Activated T-cell treated with anti-CD3 and anti-CD28 coated beads, Interleukin-2, amount 50 U/mL, for 4 hours (primary cell): Measurements from ENCODE around the gene LRRFIP1. TPM values are rescaled to one million over a fixed set of nuclear protein-coding genes. Genes with fewer than 3 reads are reported as not detected.
"Not testable (repeated sequence)": the region's sequence is repeated elsewhere in the genome, so short reads cannot be mapped to it uniquely, and the experiment has no call there.

Source experiments
- ATAC-seq, 2 donors: fragments of 200-7000 bp; cut with Tn5 transposase; one replicate each; pipeline ENCODE4 v1.10.0; 2021
- DNase-seq: peaks from one replicate; pipeline ENCODE4 v3.0.0-alpha.2; 2020
- H3K27me3 Mint-ChIP-seq: one replicate; pipeline ENCODE4 v1.8.0; 2021; ENCODE audit warnings: low read depth, mixed read lengths
- H3K36me3 Mint-ChIP-seq: one replicate; pipeline ENCODE4 v1.8.0; 2022; ENCODE audit warnings: mixed read lengths; ENCODE audit not compliant: insufficient read depth
- H3K4me1 Mint-ChIP-seq: one replicate; pipeline ENCODE4 v1.8.0; 2021; ENCODE audit warnings: low read depth, mixed read lengths
- H3K4me3 Mint-ChIP-seq: one replicate; pipeline ENCODE4 v1.8.0; 2021; ENCODE audit warnings: mild to moderate bottlenecking, moderate library complexity, mixed read lengths
- H3K9me3 Mint-ChIP-seq: one replicate; pipeline ENCODE4 v1.8.0; 2021; ENCODE audit warnings: mixed read lengths
- total RNA-seq, 3 donors: library from RNA; stranded (reverse); gene quantifications; one replicate each; pipeline ENCODE4 v1.2.1, GENCODE V29; 2021

LRRFIP1 gene
- total RNA-seq, 3 donors from 2014 or later = 160 to 203 (median 169) TPM

DNA sequence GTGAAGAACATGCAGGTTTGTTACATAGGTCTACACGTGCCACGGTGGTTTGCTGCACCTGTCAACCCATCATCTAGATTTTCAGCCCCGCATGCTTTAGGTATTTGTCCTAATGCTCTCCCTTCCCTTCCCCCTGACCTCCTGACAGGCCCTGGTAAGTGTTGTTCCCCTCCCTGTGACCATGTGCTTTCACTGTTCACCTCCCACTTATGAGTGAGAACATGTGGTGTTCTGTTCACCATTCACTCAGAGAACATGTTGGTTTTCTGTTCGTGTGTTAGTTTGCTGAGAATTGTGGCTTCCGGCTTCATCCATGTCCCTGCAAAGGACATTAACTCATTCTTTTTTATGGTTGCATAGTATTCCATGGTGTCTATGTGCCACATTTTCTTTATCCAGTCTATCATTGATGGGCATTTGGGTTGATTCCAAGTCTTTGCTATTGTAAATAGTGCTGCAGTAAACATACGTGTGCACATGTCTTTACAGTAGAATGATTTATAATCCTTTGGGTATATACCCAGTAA lies 39.7 kb downstream of the LRRFIP1 start:
- not testable (repeated sequence) for H3K9me3 Mint-ChIP-seq, H3K36me3 Mint-ChIP-seq, DNase-seq, H3K4me3 Mint-ChIP-seq, ATAC-seq
- Mint-ChIP-seq H3K27me3 (peaks cover 12% of the 10 kb centered on the region), H3K4me1 (peaks cover 12% of the 10 kb centered on the region)

DNA sequence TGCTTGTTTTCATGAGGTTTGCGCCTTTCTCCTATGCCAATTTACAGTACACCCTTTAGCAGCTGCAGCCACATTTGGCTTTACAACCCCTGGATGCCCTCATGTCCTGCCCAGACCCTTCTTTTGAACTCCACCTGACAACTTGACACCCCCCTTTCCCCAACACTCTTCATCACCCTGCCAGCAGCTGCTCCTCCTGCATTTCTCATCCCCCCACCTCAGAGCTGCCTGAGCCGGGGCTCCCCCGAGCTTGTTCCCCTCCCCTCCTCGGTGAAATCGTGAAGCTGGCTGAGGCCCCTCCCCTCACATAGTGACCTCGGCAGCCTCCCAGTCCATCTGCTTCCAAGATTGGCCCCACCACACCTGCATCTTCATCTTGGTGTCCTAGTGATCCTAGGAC lies 40.5 kb downstream of the LRRFIP1 start:
- no peak for DNase-seq
- H3K36me3 Mint-ChIP-seq = no peaks in the 10 kb centered on the region
- no peak overlapping the region for H3K4me3 Mint-ChIP-seq
- peaks cover 12% of the 10 kb centered on the region for H3K27me3 Mint-ChIP-seq
- peaks cover 11% of the 10 kb centered on the region for H3K4me1 Mint-ChIP-seq
- no peaks in the 10 kb centered on the region for H3K9me3 Mint-ChIP-seq
- ATAC-seq = no peak

DNA sequence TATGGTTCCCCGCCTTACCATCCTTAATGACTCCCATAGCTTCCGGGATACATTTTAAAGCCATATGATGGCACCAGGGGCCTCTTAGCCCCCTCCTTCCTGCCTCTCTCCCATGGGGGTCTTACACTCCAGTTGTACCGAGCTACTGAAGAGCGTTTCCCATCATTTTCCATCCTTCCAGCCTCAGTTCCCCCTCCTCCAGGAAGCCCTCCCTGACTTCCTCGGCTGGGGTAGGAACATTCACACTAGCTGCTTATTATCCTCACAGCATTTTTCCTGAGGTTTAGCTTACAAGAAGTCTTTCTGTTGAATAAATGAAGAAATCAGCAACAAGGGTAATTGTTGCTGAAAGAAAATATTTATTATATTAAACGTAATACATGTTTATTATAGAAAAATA lies 41.1 kb downstream of the LRRFIP1 start:
- Mint-ChIP-seq H3K36me3 (no peaks in the 10 kb centered on the region), H3K4me3 (no peak overlapping the region), H3K9me3 (no peaks in the 10 kb centered on the region), H3K27me3 (peaks cover 12% of the 10 kb centered on the region), H3K4me1 (peaks cover 14% of the 10 kb centered on the region)
- ATAC-seq (no peak), DNase-seq (no peak)

DNA sequence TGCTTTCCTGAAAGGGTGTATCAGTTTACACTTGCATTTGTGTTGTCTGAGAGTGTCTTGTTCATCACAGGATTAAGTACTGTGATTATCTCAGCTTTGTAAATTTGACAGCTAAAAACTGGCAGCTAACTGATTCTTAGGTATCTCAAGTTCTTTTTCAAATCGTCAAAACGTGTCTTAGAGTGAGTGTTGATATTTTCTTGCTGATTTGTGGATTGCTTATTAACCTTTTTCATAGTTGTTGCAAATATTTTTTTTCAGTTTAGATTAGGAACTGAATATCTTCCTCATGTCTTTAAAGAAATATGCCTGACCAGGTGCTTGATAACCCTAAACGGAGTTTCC lies 41.9 kb downstream of the LRRFIP1 start:
- ATAC-seq = no peak
- DNase-seq = no peak
- Mint-ChIP-seq H3K27me3 (peaks cover 12% of the 10 kb centered on the region), H3K4me3 (no peak overlapping the region), H3K9me3 (no peaks in the 10 kb centered on the region), H3K4me1 (peaks cover 22% of the 10 kb centered on the region), H3K36me3 (no peaks in the 10 kb centered on the region)

DNA sequence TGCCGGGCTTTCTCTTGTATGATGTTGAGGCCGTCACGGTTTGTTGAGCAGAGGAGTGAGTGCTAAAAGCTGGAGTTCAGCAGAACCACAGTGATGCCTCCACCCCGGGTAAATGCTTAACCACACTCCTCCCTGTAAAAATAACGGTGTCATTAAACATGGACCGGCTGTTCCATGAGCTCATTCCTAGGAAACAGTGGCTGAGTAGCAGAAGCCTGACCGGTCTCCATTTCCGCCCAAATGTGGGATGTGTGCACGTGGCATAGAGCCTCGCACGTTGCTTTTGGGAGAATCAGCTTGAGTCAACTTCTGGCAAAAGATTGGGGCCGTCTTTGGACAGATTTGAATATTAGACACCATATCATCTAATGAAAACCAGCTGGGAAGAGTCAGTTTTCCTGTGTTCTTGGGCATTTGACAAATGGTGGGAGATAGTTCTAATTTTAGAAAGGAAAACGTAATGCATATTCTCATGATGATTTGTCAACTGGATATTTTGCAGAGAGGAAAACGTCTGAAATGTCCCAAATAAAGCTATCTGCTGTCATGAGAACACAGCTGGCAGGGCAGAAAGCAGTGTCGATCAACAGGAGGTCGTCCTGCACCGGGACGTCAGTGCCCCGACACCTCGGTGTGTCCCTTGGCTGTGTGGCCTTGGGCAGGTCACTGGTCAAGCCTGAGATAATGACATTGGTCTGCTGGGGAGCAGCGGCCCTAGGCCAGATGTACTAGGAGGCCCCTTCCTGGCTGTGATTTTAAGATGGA lies 42.4 kb downstream of the LRRFIP1 start:
- Mint-ChIP-seq H3K9me3 (no peaks in the 10 kb centered on the region), H3K4me1 (peaks cover 28% of the 10 kb centered on the region)

DNA sequence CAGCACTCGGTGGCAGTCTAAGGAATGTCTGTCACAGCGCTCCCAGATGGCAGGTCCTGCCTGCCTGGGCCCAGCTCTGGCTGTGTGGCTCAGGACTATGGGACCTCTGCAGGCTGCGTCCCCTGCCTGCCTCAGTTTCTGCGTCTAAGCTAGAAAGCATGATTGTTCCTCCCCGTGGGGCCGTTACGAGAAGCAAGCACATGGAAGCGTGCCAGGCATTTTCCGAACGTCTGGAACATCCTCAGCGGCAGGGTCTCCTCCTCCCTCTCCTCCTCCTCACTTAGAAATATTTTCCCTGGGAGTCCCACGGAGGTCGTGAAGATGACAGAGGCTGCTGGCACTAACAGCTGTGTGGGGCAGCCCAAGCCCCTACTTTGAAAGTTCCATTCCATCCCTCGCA lies 43.3 kb downstream of the LRRFIP1 start:
- no peak for DNase-seq
- no peaks in the 10 kb centered on the region for H3K36me3 Mint-ChIP-seq
- no peaks in the 10 kb centered on the region for H3K9me3 Mint-ChIP-seq
- peaks cover 36% of the 10 kb centered on the region for H3K4me1 Mint-ChIP-seq
- no peak for ATAC-seq
- peaks cover 12% of the 10 kb centered on the region for H3K27me3 Mint-ChIP-seq
- no peak overlapping the region for H3K4me3 Mint-ChIP-seq

More for the DNA sequence above, 42.4 kb downstream of the LRRFIP1 start:
- DNase-seq = no peak
- ATAC-seq = no peak
- Mint-ChIP-seq H3K4me3 (no peak overlapping the region), H3K27me3 (peaks cover 12% of the 10 kb centered on the region), H3K36me3 (no peaks in the 10 kb centered on the region)

DNA sequence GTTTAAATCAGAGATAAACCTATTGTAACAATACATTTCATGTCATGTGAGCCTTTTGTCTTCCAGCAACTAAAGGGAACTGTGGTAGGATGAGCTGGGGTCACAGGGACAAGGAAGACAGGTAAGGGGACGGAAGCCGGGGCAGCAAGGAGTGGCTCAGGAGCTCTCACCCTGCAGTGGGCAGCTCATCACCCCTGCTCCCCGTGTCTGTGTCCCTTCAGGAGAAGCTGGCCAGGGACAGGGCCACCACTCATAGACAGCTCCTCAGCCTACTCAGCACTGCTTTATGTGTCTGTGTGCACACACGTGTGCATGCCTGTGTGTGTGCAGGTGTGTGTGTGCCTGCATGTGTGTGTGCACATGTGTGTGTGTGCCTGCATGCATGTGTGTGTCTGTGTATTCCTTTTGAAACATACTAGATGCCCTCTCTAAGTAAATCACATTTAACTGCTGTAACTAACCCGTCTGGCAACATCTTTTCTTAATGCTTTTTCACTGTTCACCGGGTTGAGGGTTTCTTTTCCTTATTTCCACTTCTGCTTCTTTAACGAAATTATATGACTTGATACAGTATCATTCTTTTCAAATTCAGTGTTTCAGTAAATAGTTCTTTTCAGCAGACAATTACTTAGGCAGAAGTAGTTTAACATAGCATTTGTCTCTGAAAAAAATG lies 44.2 kb downstream of the LRRFIP1 start:
- no peaks in the 10 kb centered on the region for H3K36me3 Mint-ChIP-seq
- no peak for ATAC-seq
- peaks cover 10% of the 10 kb centered on the region for H3K27me3 Mint-ChIP-seq
- H3K4me1 Mint-ChIP-seq = peaks cover 45% of the 10 kb centered on the region
- no peaks in the 10 kb centered on the region for H3K9me3 Mint-ChIP-seq
- no peak overlapping the region for H3K4me3 Mint-ChIP-seq
- no peak for DNase-seq

DNA sequence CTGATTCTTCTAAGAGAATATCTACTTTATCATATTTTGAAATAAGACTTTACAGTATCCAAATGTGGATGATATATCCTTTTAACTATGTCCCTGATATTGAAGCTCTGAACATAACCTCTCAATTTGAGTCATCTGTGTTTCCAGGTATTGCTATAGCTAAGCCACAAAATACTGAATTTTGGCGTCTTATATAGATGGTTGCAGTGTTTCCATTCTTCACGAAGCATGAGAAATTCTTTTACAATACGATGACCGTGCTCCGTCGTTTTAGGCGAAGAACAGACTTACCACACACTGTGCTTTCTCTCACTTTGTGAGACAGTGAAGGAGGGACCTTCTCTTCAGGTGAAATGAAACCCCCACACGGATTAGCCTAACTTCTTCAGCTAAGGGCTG lies 45.3 kb downstream of the LRRFIP1 start:
- peaks cover 55% of the 10 kb centered on the region for H3K4me1 Mint-ChIP-seq
- peaks cover 10% of the 10 kb centered on the region for H3K27me3 Mint-ChIP-seq
- no peaks in the 10 kb centered on the region for H3K36me3 Mint-ChIP-seq
- peak; percentile 3 to 14 for ATAC-seq
- H3K9me3 Mint-ChIP-seq = no peaks in the 10 kb centered on the region
- H3K4me3 Mint-ChIP-seq = peak overlapping the region; percentile 84
- no peak for DNase-seq

DNA sequence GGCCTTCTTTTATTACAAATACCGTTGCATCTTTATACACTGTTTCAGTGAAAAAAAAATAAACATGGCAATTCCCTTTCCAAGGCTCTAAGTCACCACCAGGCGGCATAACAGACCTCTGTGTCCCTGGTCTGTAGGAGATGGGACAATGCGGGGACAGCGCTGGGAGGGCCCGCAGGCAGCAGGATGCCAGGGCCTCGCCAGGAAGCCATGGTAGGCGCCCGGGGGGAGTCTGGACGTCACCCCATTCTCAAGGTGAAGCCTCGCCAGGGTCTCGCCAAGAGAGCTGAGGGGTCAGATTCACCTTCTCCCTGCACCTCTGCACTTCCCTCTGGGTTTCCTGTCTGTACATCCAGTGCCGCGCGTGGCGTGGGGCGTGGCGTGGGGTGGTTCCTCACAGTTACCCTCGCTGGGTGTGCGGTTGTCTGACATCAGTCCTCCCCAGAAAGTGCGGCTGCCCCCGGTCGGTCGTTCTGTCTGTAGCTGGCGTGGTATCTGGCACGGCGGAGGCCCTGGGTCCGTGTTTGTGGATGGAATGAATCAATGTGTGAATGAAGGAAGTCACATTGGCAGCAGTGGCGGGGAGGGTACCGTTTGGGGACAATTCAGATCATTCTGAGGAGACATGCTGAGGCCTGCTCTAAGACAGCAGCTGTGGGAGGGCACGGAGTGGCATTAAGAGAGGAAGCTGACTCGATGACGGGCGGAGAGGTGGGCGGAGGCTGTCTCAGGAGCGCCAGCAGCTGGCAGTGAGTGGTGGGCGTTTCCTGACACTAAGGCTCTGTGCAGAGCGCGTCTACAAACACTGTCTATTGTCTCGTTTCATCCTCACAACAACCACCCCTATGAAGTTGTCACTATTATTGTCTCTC lies 46.0 kb downstream of the LRRFIP1 start:
- H3K27me3 Mint-ChIP-seq = peaks cover 4% of the 10 kb centered on the region
- ATAC-seq (peak; percentile 79 to 80), DNase-seq (peak; percentile 93)
- no peaks in the 10 kb centered on the region for H3K9me3 Mint-ChIP-seq
- peaks cover 59% of the 10 kb centered on the region for H3K4me1 Mint-ChIP-seq
- peak overlapping the region; percentile 84 for H3K4me3 Mint-ChIP-seq
- no peaks in the 10 kb centered on the region for H3K36me3 Mint-ChIP-seq

DNA sequence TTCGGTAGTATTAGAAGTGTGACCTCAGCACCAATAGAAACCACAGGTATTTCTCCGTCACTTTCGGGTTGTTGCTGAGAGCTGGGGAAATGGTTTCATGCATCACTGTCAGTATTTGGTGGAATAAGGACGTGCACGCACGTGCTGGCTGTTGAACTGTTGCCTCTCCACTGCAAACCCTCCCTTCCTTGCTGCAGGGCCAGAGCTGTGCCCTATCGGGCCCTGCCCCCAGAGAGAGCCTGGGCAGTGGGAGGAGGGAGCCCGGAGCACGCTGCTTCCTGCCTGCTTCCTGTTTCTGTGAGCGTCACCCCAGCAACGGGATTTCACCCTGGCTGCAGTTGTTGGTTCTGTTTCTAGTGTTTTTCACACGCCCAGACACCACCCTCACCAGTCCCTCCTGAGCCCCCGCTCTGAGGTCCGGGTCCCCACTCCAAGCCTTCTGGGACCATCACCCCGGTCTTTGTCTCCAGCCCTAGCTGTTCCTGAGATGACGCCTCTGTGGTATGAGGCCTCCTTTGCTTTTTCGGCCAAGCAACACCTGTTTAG lies 47.4 kb downstream of the LRRFIP1 start:
- H3K4me1 Mint-ChIP-seq = peaks cover 54% of the 10 kb centered on the region
- peaks cover 3% of the 10 kb centered on the region for H3K27me3 Mint-ChIP-seq
- ATAC-seq (peak; percentile 56 to 61), DNase-seq (peak; percentile 64)
- H3K9me3 Mint-ChIP-seq = no peaks in the 10 kb centered on the region
- peak overlapping the region; percentile 84 for H3K4me3 Mint-ChIP-seq
- no peaks in the 10 kb centered on the region for H3K36me3 Mint-ChIP-seq

DNA sequence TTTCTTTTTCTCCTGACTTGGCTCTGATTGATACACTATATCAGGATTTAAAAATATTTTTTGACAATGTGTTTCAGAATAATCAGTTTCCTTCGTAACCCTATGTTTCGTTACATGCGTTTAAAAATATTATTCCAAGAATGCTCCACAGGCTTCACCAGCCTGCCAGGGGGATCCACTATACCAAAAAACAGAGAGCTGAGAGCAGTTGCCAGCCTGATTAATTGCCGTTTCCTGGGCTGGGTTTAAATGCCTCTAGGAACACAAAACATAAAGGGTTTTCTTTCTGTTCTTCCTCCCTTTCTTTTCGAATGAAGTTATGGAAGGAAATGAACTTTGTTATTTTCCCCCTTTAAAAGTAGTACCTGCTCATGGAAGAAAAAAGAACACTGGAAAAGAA lies 47.9 kb downstream of the LRRFIP1 start:
- DNase-seq (no peak), ATAC-seq (no peak)
- Mint-ChIP-seq H3K4me3 (peak overlapping the region; percentile 84), H3K36me3 (no peaks in the 10 kb centered on the region), H3K9me3 (no peaks in the 10 kb centered on the region), H3K27me3 (peaks cover 3% of the 10 kb centered on the region), H3K4me1 (peaks cover 54% of the 10 kb centered on the region)

DNA sequence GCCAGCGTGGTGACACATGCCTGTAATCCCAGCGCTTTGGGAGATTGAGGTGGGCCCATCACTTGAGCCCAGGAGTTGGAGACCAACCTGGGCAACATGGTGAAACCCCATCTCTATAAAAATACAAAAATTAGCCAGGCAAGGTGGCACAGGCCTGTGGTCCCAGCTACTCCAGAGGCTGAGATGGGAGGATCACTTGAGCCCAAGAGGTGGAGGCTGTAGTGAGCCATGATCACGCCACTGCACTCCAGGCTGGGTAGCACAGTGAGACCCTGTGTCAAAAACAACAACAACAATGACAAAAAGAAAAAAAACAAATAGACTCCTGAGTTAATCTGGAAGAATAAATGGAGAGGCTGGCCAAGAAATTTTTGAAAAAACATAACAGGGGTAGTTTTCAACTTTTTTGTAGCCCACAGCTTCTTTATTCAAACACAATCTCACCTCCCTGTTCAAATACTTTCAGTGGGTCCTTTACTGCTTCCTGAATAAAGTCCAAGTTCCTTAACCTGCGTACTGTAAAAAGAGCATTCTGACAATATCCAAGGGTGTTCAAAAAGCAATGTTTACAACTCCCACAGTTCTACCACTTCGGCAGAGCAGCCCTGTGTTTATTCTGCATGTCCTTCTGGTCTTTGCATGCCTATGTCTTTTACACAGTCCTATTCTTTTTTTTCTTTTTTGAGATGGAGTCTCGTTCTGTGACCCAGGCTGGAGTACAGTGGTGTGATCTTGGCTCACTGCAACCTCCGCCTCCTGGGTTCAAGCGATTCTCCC lies 53.5 kb downstream of the LRRFIP1 start:
- Mint-ChIP-seq H3K4me1 (peaks cover 28% of the 10 kb centered on the region), H3K9me3 (no peaks in the 10 kb centered on the region), H3K4me3 (no peak overlapping the region), H3K36me3 (no peaks in the 10 kb centered on the region), H3K27me3 (no peaks in the 10 kb centered on the region)
- no peak for ATAC-seq
- no peak for DNase-seq

DNA sequence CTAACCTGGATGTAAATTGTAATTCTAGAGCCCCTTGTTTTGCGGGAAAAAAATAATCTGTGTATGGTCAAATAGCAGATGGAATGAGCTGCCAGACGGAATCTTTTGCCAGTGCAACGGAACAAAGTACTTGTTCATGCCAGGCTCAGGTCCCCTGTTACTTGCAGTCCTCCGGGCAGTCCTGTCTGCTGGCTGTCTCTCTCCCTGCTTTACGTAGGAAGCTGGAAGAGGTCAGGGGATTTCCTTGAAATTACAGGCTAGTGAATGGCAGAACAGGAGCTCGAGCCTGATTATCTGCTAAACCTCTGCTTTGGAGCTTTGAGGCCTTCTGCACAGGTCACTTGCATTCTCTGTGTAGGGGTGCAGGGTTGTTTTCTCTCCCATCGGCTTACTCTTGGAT lies 54.8 kb downstream of the LRRFIP1 start:
- Mint-ChIP-seq H3K36me3 (no peaks in the 10 kb centered on the region), H3K4me1 (peaks cover 27% of the 10 kb centered on the region), H3K27me3 (no peaks in the 10 kb centered on the region), H3K9me3 (no peaks in the 10 kb centered on the region), H3K4me3 (no peak overlapping the region)
- ATAC-seq (no peak), DNase-seq (no peak)
